ENCODE data around the gene ZNHIT1.
A peak's percentile ranks its signal among the peaks of the same experiment; 100 is the strongest.

ZNHIT1 gene

GRCh38 chr7:101216001-101216859 is 1.7 kb upstream of the ZNHIT1 start:
- Histone ChIP-seq H3K4me3 (peak overlapping the region; percentile 61 to 82 (median 72)), H3K27ac (peak overlapping the region in 19 of 21 experiments; percentile 81 to 95 (median 91))

GRCh38 chr7:101216860-101217387 is 1.0 kb upstream of the ZNHIT1 start:
- Histone ChIP-seq H3K27ac (peak overlapping the region; percentile 50 to 95 (median 90)), H3K4me3 (peak overlapping the region; percentile 61 to 82 (median 72))

- Histone ChIP-seq H3K4me3 (peak overlapping the region; percentile 61 to 82 (median 72)), H3K27ac (peak overlapping the region in 20 of 21 experiments; percentile 52 to 95 (median 90))
Measured at GRCh38 chr7:101218236-101219125, 516 bp downstream of the ZNHIT1 start.

GRCh38 chr7:101220295-101220694 is 2.3 kb downstream of the ZNHIT1 start:
- H3K27ac ChIP-seq: no peak overlapping the region
- H3K4me3 ChIP-seq: no peak overlapping the region

GRCh38 chr7:101222275-101222830 is 4.4 kb downstream of the ZNHIT1 start:
- no peak overlapping the region for H3K4me3 ChIP-seq
- H3K27ac ChIP-seq: no peak overlapping the region

- Histone ChIP-seq H3K4me3 (no peak overlapping the region), H3K27ac (no peak overlapping the region)
Measured at GRCh38 chr7:101223528-101223927, 5.6 kb downstream of the ZNHIT1 start.

GRCh38 chr7:101225650-101226049 is 7.7 kb downstream of the ZNHIT1 start:
- Histone ChIP-seq H3K27ac (no peak overlapping the region), H3K4me3 (no peak overlapping the region)

- Histone ChIP-seq H3K27ac (peak overlapping the region in 14 of 21 experiments; percentile 12 to 68 (median 46)), H3K4me3 (no peak overlapping the region)
Measured at GRCh38 chr7:101226721-101227120, 8.8 kb downstream of the ZNHIT1 start.

- Histone ChIP-seq H3K27ac (peak overlapping the region in 6 of 21 experiments; percentile 42 to 77 (median 64)), H3K4me3 (peak overlapping the region in 1 of 7 experiments; percentile 38)
Measured at GRCh38 chr7:101231644-101232043, 13.7 kb downstream of the ZNHIT1 start.

GRCh38 chr7:101232141-101232850 is 14.3 kb downstream of the ZNHIT1 start:
- peak overlapping the region in 15 of 21 experiments; percentile 36 to 77 (median 56) for H3K27ac ChIP-seq
- peak overlapping the region; percentile 11 to 40 (median 29) for H3K4me3 ChIP-seq

GRCh38 chr7:101233907-101234547 is 16.1 kb downstream of the ZNHIT1 start:
- Histone ChIP-seq H3K27ac (no peak overlapping the region), H3K4me3 (no peak overlapping the region)

- Histone ChIP-seq H3K27ac (no peak overlapping the region), H3K4me3 (no peak overlapping the region)
Measured at GRCh38 chr7:101234636-101235035, 16.7 kb downstream of the ZNHIT1 start.

GRCh38 chr7:101235050-101235449 is 17.1 kb downstream of the ZNHIT1 start:
- Histone ChIP-seq H3K27ac (no peak overlapping the region), H3K4me3 (no peak overlapping the region)

GRCh38 chr7:101235522-101235921 is 17.6 kb downstream of the ZNHIT1 start:
- Histone ChIP-seq H3K27ac (no peak overlapping the region), H3K4me3 (no peak overlapping the region)

- peak overlapping the region in 1 of 21 experiments; percentile 81 for H3K27ac ChIP-seq
Measured at GRCh38 chr7:101236292-101236835, 18.4 kb downstream of the ZNHIT1 start.

GRCh38 chr7:101237206-101238067 is 19.5 kb downstream of the ZNHIT1 start, which contains the start of gene CLDN15:
Gene CLDN15 (minus strand): TSS chr7:101237802. CDS start chr7:101237581, 221 bp downstream.
- H3K27ac ChIP-seq: peak within 1 kb of the TSS in 20 of 21 experiments; percentile 8 to 81 (median 58)
- peak within 1 kb of the TSS in 1 of 7 experiments; percentile 1 for H3K4me3 ChIP-seq

More at GRCh38 chr7:101236292-101236835, 18.4 kb downstream of the ZNHIT1 start:
- H3K4me3 ChIP-seq: no peak overlapping the region
